Sciatic nerve (tissue), 2 donors: ENCODE results near the gene FABP7. TPM values are rescaled to one million over a fixed set of nuclear protein-coding genes. Genes with fewer than 3 reads are reported as not detected.

Experiments
- ATAC-seq: fragments of 200-7000 bp; cut with Tn5 transposase; one replicate; pipeline ENCODE4 v1.9.1; 2020; ENCODE audit warnings: mild to moderate bottlenecking, moderate library complexity
- DNase-seq: peaks from one replicate; pipeline ENCODE4 v3.0.0-alpha.2; 2020; ENCODE audit warnings: low spot score
- intact Hi-C: fragments of 100-400 bp; cut with DNase I; formaldehyde crosslinking; loops from one replicate; pipeline ENCODE4 v1.14.2; 2022
- total RNA-seq: library from RNA; stranded (reverse); fragmentation: NEBNext Ultra II Directional; extraction: Animal tissue kit (Norgen Biotek cat#: 25700); gene quantifications from one replicate; pipeline ENCODE4 v1.2.1, GENCODE V29; 2021
- donor health status: DM: no; HTN: no; CAD: no.
- donor health status: DM: no; HTN: no; CAD: no.

The FABP7 gene
- total RNA-seq, 1 donor from 2014 or later = not detected

GRCh38 chr6:122817358-122817757 is 37.8 kb downstream of the FABP7 start:
- ATAC-seq (no peak), DNase-seq (no peak)
- intact Hi-C loops = no loop called here

- intact Hi-C loops = no loop called here
- ATAC-seq (no peak), DNase-seq (no peak)
Measured at GRCh38 chr6:122817766-122818165, 38.2 kb downstream of the FABP7 start.

- intact Hi-C loops = no loop called here
- DNase-seq = no peak
- ATAC-seq = no peak
Measured at GRCh38 chr6:122818866-122819265, 39.4 kb downstream of the FABP7 start.

- DNase-seq (no peak), ATAC-seq (no peak)
- intact Hi-C loops = no loop called here
Measured at GRCh38 chr6:122821095-122821494, 41.6 kb downstream of the FABP7 start.

- no peak for DNase-seq
- ATAC-seq = no peak
- intact Hi-C loops = no loop called here
Measured at GRCh38 chr6:122825163-122825562, 45.6 kb downstream of the FABP7 start.

GRCh38 chr6:122829456-122829855 is 49.9 kb downstream of the FABP7 start:
- intact Hi-C loops = no loop called here
- DNase-seq (no peak), ATAC-seq (no peak)

GRCh38 chr6:122831511-122831910 is 52.0 kb downstream of the FABP7 start:
- no peak for ATAC-seq
- intact Hi-C loops = no loop called here
- DNase-seq = no peak

GRCh38 chr6:122832459-122832858 is 52.9 kb downstream of the FABP7 start:
- no peak for ATAC-seq
- DNase-seq = no peak
- intact Hi-C loops = no loop called here

GRCh38 chr6:122833021-122833491 is 53.5 kb downstream of the FABP7 start:
- ATAC-seq = no peak
- intact Hi-C loops = no loop called here

More at GRCh38 chr6:122833021-122833491, 53.5 kb downstream of the FABP7 start:
- DNase-seq = no peak

Other genes starting within 250 kb of the FABP7 start
- gene PKIB, start 169.3 kb upstream of the FABP7 start, total RNA-seq = 2.2 TPM
- 9.3 TPM for gene SMPDL3A, start 9.5 kb downstream of the FABP7 start, total RNA-seq
- 0.04 TPM for gene CLVS2, start 216.5 kb downstream of the FABP7 start, total RNA-seq